ENCODE results near the gene SAMM50.

SAMM50 gene

DNA sequence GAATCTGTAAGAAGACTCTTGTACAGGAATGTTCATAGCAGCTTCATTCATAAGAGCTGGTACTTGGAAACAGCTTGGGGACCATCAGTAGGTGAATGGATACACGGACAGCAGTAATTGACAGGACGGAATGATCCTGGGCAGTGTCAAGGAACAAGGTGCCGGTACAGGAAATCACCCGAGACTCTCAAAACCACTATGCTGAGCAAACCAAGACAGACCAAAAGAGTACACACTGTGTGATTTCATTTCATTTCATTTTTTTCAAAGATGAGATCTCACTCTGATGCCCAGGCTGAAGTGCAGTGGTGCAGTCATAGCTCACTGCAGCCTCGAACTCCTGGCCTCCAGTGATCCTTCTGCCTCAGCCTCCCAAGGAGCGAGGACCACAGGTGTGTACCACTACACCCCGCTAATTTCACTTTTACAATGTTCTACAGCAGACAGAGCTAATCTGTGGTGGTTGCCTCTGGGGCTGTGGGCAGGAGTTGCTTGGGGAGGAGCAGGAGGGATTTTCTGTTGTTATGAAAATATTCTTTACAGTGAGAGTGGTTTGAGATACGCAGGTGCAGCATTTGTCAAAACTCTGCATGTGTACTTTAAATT lies 84.4 kb downstream of the SAMM50 start:
- TF ChIP-seq ZNF8 (CRISPR knock-in tag; IDR thresholded peaks at IDR 0.05) (no peak), ARNTL (CRISPR knock-in tag; IDR thresholded peaks at IDR 0.05; ENCODE audit: borderline replicate concordance, low read depth) (no peak), ESRRG (CRISPR knock-in tag; IDR thresholded peaks at IDR 0.05) (no peak), TOX (CRISPR knock-in tag; IDR thresholded peaks at IDR 0.05; ENCODE audit: borderline replicate concordance) (no peak), ISL1 (CRISPR knock-in tag; IDR thresholded peaks at IDR 0.05) (no peak), BACH2 (CRISPR knock-in tag; IDR thresholded peaks at IDR 0.05; ENCODE audit: borderline replicate concordance) (no peak), GLIS3 (CRISPR knock-in tag; IDR thresholded peaks at IDR 0.05) (no peak), ZFP30 (CRISPR knock-in tag; IDR thresholded peaks at IDR 0.05) (no peak), CSDC2 (CRISPR knock-in tag; IDR thresholded peaks at IDR 0.05) (no peak), RARB (CRISPR knock-in tag; IDR thresholded peaks at IDR 0.05) (no peak), ZFP3 (CRISPR knock-in tag; IDR thresholded peaks at IDR 0.05) (no peak), SNAI2 (CRISPR knock-in tag; IDR thresholded peaks at IDR 0.05) (no peak), ZC3H10 (CRISPR knock-in tag; IDR thresholded peaks at IDR 0.05) (no peak), ZNF565 (CRISPR knock-in tag; conservative IDR thresholded peaks at IDR 0.05; ENCODE audit: low read depth) (no peak)
- TF ChIP-seq, protein P1, sequence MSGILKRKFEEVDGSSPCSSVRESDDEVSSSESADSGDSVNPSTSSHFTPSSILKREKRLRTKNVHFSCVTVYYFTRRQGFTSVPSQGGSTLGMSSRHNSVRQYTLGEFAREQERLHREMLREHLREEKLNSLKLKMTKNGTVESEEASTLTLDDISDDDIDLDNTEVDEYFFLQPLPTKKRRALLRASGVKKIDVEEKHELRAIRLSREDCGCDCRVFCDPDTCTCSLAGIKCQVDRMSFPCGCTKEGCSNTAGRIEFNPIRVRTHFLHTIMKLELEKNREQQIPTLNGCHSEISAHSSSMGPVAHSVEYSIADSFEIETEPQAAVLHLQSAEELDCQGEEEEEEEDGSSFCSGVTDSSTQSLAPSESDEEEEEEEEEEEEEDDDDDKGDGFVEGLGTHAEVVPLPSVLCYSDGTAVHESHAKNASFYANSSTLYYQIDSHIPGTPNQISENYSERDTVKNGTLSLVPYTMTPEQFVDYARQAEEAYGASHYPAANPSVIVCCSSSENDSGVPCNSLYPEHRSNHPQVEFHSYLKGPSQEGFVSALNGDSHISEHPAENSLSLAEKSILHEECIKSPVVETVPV (CRISPR knock-in tag; IDR thresholded peaks at IDR 0.05): no peak
- TF ChIP-seq, protein P2, sequence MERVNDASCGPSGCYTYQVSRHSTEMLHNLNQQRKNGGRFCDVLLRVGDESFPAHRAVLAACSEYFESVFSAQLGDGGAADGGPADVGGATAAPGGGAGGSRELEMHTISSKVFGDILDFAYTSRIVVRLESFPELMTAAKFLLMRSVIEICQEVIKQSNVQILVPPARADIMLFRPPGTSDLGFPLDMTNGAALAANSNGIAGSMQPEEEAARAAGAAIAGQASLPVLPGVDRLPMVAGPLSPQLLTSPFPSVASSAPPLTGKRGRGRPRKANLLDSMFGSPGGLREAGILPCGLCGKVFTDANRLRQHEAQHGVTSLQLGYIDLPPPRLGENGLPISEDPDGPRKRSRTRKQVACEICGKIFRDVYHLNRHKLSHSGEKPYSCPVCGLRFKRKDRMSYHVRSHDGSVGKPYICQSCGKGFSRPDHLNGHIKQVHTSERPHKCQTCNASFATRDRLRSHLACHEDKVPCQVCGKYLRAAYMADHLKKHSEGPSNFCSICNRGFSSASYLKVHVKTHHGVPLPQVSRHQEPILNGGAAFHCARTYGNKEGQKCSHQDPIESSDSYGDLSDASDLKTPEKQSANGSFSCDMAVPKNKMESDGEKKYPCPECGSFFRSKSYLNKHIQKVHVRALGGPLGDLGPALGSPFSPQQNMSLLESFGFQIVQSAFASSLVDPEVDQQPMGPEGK (CRISPR knock-in tag; IDR thresholded peaks at IDR 0.05; ENCODE audit: borderline replicate concordance): no peak
- ATAC-seq: no peak

DNA sequence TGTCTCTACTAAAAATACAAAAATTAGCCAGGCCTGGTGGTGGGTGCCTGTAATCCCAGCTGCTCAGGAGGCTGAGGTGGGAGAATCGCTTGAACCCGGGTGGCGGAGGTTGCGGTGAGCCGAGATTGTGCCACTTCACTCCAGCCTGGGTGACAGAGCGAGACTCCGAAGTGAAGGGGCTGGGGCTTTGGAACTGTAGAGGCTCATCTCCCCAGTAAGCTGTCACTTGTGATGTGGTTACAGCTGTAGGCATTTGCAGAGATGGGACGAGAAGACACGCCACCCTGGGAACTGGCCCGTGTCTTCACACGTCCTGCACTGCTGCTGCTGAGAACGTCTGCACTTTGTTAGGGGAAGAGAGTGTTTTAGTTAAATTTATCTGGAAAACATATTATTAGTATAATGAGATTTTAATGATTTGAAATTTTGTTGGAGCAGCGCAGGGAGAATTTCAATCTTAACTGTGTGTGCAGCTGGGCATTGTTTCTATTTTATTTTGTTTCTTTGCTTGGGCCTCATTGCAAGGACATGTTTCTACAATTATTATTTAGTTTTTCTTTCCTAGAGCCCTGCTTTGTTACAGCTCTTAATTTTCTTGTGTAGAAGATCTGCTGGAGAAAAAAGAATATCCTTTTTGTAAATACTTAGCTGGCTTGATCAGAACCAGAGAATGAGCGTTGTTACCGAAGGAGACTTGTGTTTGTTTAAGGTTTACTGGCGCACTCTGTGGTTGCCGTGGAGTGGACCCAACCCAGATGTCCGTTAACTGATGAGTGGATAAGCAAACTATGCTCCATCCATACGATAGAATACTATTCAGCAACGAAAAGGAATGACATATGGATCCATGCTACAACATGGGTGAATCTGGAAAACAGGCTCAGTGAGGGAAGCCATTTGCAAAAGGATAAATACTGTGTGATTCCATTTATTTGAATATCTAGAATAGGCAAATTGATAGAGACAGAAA lies 87.3 kb downstream of the SAMM50 start:
- no peak for ATAC-seq
- TF ChIP-seq BACH2 (CRISPR knock-in tag; IDR thresholded peaks at IDR 0.05; ENCODE audit: borderline replicate concordance): no peak
- TF ChIP-seq ISL1 (CRISPR knock-in tag; IDR thresholded peaks at IDR 0.05): no peak
- no peak for TF ChIP-seq CSDC2 (CRISPR knock-in tag; IDR thresholded peaks at IDR 0.05)
- TF ChIP-seq ZNF70 (CRISPR knock-in tag; IDR thresholded peaks at IDR 0.05): no peak
- no peak for TF ChIP-seq TOX (CRISPR knock-in tag; IDR thresholded peaks at IDR 0.05; ENCODE audit: borderline replicate concordance)
- TF ChIP-seq, protein P2 (CRISPR knock-in tag; IDR thresholded peaks at IDR 0.05; ENCODE audit: borderline replicate concordance): no peak
- TF ChIP-seq PPARA (CRISPR knock-in tag; IDR thresholded peaks at IDR 0.05; ENCODE audit: borderline replicate concordance): no peak
- TF ChIP-seq ZNF565 (CRISPR knock-in tag; conservative IDR thresholded peaks at IDR 0.05; ENCODE audit: low read depth): no peak
- TF ChIP-seq RARB (CRISPR knock-in tag; IDR thresholded peaks at IDR 0.05): no peak

DNA sequence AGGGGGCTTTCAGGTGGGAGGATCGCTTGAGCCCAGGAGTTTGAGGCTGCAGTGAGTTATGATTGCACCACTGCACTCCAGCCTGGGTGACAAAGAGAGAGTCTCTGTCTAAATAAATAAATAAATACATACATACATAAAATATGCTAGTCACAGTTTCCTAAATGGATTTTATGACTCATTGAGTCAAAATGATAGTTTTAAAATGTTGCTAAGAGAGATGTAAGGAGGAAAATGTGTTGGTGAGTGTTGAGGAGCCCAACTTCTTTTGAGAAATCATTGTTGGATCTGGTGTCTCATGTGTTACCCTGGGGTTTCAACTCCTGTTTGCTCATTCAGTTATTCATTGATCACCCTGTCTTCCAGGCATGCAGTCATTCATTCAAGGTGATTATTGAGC lies 89.9 kb downstream of the SAMM50 start:
- no peak for ATAC-seq
- TF ChIP-seq PPARA (CRISPR knock-in tag; IDR thresholded peaks at IDR 0.05; ENCODE audit: borderline replicate concordance) (no peak), BACH2 (CRISPR knock-in tag; IDR thresholded peaks at IDR 0.05; ENCODE audit: borderline replicate concordance) (no peak), TOX (CRISPR knock-in tag; IDR thresholded peaks at IDR 0.05; ENCODE audit: borderline replicate concordance) (no peak), SNAI2 (CRISPR knock-in tag; IDR thresholded peaks at IDR 0.05) (no peak), CSDC2 (CRISPR knock-in tag; IDR thresholded peaks at IDR 0.05) (no peak), RARB (CRISPR knock-in tag; IDR thresholded peaks at IDR 0.05) (no peak), GLIS3 (CRISPR knock-in tag; IDR thresholded peaks at IDR 0.05) (no peak), OSR1 (CRISPR knock-in tag; IDR thresholded peaks at IDR 0.05) (no peak)
- TF ChIP-seq, protein P2 (CRISPR knock-in tag; IDR thresholded peaks at IDR 0.05; ENCODE audit: borderline replicate concordance): no peak

Data from SK-N-SH treated with all-trans-retinoic acid at 6 μM for 48 hours (cell line).